Mammary epithelial cell (primary cell): Measurements from ENCODE around the gene GKN2.

Experiments used
- EZH2 ChIP-seq: IDR thresholded peaks from 2 replicates; pipeline ENCODE4 v1.6.1; 2012; ENCODE audit warnings: low read length, inconsistent platforms, borderline replicate concordance
- TF ChIP-seq, protein P1 (sequence below), 2 donors: IDR thresholded peaks in 1 of 2; conservative IDR thresholded peaks in 1 of 2; 2 replicates each; pipeline ENCODE4 v1.5.1; 2011 to 2012; ENCODE audit warnings: inconsistent platforms in 2 of 2, low read length in 2 of 2, mild to moderate bottlenecking in 2 of 2, control low read depth in 1 of 2, low read depth in 1 of 2; ENCODE audit not compliant: insufficient read depth in 1 of 2; ENCODE audit errors: extremely low read depth in 1 of 2

- no peak for TF ChIP-seq EZH2
- TF ChIP-seq, protein P1, sequence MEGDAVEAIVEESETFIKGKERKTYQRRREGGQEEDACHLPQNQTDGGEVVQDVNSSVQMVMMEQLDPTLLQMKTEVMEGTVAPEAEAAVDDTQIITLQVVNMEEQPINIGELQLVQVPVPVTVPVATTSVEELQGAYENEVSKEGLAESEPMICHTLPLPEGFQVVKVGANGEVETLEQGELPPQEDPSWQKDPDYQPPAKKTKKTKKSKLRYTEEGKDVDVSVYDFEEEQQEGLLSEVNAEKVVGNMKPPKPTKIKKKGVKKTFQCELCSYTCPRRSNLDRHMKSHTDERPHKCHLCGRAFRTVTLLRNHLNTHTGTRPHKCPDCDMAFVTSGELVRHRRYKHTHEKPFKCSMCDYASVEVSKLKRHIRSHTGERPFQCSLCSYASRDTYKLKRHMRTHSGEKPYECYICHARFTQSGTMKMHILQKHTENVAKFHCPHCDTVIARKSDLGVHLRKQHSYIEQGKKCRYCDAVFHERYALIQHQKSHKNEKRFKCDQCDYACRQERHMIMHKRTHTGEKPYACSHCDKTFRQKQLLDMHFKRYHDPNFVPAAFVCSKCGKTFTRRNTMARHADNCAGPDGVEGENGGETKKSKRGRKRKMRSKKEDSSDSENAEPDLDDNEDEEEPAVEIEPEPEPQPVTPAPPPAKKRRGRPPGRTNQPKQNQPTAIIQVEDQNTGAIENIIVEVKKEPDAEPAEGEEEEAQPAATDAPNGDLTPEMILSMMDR (conservative IDR thresholded peaks at IDR 0.05 in 1 of 2, IDR thresholded peaks at IDR 0.05 in 1 of 2; ENCODE audit: extremely low read depth in 1 of 2, insufficient read depth in 1 of 2, low read depth in 1 of 2, low read length in 2 of 2), result no peak
Measured at GRCh38 chr2:68906716-68907115, 46.0 kb downstream of the GKN2 start.
